DMS53 treated with DMSO at 0.1 percent for 48 hours (cell line): ENCODE results near the gene SPOCK1.

Source experiments
- DNase-seq: peaks from one replicate; lab custom pipeline; 2025; ENCODE audit not compliant: unreplicated experiment; lab: John Stamatoyannopoulos, UW

The SPOCK1 gene

DNA sequence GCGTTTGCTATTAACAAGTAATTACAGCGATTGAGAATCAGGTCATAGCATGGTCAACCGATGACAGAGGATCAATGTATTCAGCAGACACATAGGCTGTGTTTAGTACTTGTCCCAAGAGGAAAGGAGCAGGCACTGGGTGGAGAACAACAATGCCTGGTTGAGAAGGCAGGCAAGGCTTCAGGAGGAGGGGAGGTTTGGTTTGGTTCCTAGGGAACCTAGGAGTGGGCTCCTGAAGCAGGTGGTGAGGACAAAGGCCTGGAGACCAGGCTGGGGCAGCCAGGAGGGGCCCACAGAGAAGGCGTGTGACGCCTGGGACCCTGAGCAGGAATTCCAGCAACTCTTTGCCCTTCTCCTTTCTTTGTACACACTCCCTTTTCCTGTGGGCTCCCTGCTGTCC is 195.6 kb downstream of the SPOCK1 start:
- no peak for DNase-seq

DNA sequence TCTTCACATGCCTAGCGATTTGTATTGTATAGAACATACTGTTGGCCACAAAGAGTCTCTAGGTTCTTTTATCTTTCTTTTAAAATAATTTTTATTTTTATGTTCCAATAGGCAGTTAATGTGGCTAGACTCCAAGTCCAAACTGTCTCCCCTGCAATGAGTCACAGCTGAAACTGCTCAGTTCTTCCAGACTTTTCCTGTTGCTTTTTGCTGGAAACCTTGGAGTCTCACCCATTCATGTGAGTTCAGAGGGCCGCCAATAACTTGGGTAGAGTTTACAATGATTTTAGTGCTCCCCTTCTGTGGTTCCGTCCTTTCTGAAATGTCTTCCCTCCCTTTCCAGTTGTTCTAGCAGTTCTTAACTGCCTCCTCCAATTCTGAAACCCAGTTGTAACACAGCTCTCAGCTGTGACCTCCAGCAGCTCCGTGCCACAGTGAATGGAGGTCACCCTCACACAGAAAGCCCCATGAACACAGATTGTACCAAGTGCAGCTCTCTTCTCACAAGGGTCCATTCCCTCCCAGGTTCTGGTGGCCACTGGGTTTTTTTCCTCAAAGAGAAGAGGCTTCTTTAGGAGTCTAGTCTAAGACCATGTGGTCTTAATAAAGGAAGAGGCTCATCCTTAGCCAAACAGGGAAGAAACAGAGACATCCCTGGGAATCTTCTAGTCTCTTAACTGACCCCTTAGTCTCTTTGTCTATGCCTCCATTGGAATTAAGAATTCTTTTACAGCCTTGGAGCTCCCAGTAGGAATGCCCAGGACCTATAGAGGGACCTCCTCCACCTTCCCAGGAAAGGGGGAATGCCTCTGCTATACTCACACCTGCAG is 198.5 kb downstream of the SPOCK1 start:
- DNase-seq, result no peak

DNA sequence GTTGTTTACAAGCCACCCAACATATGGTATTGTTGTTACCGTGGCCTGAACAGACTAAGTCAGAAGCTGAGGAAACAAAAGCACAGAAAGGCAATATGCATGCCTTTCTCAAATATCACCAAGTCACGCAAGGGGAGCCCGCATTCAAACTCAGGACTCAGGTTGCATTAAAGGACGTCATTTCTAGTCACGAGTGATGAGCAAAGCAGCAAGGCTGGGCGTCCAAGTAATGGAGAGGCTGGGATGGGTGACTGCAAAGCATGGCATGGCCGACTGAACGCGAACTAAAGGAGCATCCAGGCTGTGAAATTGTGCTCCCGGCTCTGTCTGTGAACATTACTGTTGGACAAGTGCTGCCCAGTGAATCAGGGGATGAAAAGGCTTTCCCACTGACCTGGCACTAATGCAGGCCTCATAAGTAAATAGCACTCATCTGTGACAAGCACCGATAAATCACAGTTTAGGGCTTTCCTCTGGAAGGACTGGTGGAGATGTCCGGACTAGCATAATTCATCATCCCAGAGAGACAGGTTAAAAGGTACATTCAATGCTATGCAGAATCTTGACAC is 202.8 kb downstream of the SPOCK1 start:
- no peak for DNase-seq

DNA sequence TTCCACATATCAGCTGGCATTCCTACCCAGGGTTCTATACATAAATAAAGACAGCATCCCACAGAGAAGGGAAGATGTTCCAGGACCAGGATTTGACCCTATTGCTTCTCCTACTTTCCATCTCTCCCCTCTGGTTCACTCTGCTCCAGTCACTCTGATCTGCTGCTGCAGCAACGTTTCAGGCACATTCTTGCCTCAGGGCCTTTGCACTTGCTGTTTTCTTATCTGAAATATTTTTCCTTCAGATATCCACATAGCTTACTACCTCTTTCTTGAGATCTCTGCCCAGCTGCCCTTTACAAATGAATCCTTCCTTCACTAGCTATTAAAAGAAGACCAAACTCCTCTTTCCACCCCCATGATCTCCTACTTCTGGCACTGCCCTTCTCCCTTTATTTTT is 204.5 kb downstream of the SPOCK1 start:
- DNase-seq, result no peak

DNA sequence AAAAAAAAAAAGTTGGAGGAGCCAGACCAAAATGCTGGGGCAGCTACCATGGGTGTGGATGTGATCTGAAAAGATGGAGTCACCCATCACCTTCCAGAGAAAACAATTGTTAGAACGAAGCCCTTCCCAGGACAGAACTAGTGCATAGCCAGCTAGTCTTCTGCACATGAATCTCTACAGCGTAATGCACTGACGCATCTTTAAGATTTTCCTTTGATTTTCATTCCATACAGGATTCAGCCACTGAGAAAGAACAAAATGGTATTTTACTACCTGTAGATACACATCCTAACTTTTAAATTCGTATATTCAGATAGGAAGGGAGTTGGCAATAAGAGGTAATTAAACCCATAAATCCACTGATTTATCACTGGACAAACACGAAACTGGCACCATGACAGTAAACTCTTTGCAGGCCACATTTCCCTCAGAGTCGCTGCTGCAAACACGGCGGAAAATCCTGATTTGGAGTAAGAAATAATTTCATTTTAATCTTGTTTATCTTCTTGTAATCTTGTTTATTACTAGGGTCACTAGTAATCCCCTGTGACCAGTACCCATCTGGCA is 206.6 kb downstream of the SPOCK1 start:
- no peak for DNase-seq

DNA sequence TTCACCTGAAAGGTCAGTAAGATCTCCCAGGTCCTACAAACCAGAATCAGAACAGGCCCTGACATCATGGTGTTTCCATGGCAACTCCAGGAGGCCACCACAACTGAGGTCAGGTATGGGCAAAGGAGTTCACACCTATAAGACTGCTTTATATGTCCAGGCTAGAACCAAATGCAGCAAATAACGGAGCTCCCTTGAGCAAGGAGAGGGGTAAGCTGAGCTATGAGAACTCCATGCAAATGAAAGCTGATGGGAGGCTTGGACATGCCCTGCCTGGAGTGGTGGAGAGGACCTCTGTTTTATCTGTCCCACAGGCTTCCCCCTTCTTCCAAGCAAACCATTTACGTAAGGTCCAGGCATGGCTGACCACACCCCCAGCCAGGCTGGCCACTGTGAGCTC is 207.7 kb downstream of the SPOCK1 start:
- DNase-seq, result no peak

DNA sequence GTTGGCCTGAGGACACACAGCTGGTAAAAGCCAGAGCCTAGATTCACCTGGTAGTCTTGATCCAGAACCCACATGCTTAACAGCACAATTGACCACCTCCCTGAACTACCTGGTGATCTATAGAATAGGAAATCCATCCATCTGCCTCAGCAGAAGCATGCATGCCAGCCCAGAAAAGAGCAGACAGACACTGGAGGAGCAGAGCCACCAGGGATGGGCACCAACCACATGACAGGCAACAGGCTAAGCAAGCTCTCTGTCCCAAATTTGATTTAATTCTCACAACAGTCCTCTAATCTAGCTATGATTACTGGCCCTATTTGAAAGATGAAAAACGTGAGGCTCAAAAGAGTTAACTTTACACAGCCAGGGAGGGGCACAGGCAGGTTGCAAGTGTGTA is 208.1 kb downstream of the SPOCK1 start:
- no peak for DNase-seq

DNA sequence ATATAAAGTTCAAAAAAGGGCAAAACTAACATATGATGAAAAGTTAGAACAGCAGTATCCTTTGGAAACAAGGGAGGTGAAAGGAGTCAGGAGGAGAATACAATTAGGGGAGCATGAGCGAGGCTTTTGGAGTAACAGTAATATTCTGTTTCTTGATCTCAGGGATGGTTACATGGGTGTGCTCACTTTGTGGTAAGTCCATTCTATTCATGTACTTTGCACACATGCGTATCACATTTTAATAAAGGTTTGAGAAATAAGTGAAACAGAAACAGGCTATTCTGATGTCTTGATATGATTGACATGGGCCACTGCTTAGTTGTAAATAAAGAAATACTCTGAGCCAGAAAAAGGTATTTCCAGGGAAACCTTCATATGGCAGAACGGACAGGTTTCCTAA is 208.8 kb downstream of the SPOCK1 start:
- DNase-seq, result no peak

DNA sequence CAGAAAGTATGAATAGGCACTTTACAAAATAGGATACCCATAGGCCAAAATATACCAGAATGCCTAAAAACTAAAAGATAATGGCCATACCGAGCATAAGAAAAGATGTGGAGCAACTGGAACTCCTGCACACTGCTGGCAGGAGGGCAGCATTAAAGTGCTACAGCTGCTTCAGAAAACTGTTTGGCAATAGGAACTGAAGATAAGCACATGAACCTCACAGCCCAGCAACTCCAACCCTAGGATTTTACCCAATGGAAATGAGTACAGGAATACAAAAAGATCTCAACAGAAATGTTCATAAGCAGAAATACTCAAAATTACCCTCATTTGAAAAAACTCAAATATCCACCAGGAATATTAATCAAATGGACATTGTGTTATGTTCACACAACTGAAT is 209.3 kb downstream of the SPOCK1 start:
- DNase-seq, result no peak

DNA sequence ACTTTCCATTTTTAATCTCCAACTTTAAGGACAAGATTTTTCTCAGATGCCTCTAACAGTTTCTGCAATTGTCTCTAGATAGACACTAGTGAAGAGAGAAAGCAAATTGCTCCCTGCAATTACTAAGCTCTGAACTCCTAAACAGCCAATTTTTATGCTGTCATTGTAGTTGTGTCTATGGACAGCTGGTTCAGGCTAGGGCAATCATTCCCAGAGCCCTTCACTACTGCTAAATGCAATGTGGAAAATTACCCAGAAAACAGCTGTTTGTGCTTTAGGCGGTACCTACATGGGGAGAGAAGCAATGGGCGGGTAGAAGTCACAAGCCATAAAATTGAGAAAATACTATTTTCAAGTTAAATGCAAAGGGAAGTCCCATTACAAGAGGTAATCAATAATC is 211.6 kb downstream of the SPOCK1 start:
- DNase-seq, result no peak

DNA sequence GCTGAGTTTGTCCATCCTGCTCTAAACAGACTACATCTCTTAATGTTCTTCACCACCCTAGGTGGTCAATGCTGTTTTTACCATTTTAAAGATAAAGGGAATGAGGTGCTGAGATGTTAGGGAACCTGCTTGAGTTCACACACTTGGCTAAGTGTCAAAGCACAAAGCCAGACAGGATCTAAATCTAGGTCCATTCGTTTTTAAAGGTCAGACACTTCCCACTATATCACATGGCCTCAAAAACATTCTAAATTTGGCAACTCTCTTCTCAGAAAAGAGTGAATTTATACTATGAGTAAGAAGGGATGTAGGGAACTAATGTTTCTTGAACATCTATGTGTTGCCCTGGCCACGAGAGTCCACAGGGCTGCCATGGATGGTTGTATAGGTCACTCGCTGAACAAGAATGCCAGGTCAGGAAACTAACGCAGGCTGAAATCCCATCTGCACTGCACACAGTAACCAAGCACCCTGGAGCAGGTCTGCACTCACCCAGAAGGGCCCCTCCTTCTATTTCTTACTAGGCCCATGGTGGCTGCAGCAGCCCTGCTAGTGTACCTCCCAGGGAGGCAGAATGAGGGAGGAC is 213.0 kb downstream of the SPOCK1 start:
- no peak for DNase-seq

DNA sequence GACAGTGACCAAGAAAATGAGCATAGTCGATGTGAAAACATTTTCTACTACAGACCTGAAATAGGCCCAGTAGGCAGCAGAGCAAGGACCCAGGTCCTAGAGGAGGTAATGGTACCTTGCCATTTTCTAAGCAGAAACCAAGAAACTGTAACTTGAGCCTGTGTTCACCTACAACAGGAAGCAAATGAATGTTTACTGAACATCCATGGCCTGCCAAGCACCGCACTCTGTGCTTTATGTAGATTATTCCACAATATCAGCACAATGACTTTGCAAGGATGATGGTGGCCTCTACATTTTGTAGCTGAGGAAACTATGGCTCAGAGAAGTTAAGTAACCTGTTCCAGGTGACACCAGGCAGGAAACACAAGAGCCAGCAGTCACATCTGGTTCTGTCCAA is 215.3 kb downstream of the SPOCK1 start:
- no peak for DNase-seq

DNA sequence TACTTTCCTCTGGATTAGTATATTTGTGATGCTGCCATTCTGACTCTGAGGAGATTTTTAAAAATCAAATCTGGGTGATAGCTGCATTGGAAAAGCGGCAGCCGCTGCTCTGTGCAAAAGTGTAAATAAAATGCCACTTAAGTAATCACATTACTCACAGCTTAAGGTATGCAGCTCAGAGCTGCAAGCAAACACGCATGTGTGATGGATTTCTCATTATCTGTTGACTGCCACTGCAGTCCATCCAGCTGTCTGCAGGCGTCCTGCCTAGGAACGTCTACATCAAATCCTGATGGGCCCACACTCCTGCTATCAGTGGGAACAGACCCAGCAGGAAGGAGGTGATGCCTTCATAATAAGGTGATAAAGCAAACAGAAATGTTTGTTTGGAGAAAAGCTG is 216.9 kb downstream of the SPOCK1 start:
- DNase-seq, result peak; percentile 49

DNA sequence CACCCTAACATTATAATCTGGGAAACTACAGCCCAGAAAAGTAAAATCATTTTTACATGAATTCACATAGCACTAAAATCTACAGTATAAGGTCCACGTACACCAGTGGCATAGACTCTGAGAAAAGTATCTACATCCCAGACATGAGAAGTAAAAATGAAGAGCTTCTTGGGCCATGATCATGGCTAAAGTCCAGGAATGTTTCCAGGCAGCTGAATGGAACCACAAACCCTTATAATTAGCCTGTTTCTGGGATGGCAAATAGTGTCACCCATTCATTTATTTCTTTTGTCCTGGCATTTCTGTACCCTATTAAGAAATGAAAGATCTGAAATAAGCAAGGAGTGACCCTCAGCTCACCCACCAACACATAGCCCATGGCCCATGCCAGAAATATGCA is 217.9 kb downstream of the SPOCK1 start:
- no peak for DNase-seq

DNA sequence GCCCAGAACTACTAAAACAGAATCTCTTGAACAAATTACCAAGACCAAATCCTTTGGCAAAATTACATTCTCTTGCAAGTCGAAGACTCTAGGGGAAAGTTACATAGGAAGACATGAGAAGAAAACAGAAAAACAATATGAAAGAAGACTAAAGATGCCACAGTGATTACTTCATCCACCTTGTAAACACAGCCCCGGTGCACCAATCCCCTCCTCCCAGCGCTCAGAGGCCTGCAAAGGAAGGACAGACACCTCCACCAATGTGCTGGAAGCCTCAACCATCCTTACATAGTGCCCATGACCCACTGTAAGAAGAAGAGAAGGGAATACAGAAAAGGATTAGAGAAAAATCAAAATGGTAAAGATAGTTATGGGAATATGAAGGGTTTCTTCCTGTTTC is 218.5 kb downstream of the SPOCK1 start:
- DNase-seq, result no peak

DNA sequence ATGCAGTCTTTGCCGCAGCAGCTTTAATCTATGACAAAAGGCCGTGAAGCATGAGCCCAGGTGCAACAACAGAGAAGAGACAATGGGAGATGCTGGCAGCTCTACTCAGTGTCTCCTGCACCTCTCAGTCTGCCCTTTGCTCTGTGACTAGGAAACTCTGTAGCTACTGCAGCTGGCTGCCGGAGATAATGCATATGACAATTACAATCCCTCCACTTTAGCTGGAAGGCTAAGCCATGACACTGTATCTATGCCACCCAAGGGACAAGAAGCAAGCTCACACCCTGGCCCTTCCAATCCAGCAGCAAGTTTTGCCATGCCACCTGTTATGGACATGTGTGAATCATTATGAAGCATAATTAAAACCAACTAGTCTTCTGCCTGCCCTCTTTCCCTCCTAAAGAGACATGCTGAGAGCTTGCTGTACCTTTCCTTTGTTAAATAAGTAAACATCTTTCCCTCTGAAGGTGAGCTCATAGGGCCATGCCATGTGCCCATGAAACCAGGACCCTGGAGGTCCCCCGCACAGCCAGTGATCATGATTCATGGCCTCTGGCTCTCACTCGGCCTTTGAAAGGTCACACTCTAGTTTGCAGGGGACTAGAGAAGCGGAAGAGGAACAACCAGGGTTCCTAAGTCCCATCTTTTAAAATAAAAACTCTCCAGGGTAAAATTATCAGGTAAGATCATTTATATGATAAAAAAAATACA is 219.4 kb downstream of the SPOCK1 start:
- DNase-seq, result peak; percentile 19

DNA sequence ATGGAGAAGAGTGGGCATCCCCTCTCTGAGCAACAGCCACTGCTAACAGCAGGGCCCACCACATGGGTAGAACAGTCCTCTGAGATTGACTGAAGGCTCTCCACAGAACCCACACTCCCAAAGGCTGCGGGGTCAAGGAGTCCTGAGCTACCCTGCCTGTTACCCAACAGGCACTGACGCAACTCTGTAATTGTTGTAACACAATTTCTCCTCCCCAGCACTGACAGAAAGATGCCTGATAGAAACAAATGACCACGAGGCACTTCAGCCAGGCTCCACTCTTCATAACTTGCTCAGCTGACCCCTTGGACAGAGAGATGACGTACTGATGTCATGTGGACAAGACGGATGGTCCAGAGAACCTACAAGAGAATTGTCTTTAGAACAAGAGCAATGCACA is 220.7 kb downstream of the SPOCK1 start:
- DNase-seq, result no peak

DNA sequence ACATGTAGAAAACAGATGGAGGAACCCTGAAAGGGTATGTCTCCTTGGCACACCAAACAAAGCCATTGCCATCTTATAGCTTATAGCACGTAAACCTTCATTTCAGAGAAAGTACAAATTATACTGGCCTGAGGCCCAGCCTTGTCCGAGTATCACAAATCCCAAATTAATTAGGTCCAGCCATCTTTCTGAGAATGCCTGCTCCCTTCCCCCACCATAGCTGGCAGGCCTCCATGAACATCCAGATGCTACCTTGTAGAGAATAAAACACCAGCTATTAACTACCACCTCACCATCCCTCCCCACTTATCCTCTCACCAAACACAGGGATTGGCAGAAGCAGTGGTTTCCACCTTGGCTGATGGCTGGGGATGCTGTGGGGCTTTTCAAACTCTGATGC is 224.0 kb downstream of the SPOCK1 start:
- no peak for DNase-seq

DNA sequence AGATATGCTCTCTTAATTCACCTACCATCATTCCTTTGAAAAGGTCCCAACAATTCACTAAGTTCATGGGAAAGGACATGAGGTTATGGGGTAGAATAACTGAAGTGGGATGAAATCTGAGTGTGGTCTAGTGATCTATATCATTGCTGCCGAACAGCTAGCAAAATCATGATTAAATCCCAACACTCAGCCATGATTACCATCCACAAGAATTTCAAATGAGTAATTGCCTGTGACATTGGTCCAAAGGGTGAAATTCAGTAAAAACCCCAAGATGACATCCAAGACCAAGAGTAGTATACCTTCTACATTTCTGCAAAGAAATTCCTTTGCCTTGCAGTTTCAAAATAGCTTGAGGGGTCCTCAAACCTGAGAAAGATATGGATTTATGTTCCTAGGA is 225.6 kb downstream of the SPOCK1 start:
- no peak for DNase-seq

DNA sequence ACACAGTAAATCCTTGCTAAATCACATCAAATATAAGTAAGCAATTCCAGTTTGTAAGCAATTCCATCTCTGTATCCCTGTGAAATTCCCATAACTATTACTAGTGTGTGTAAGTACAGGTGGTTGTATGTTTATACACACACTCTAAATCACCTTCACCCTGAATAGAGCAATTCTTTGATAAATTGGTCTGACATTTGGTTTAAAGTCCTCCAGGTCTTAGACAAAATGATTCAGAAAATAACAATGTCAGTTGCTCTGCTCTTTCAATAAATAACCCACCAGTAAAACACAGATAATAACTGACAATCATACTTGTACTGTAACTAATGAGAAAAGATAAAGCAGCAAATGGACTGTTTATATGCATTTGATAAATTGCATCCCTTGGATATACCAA is 226.3 kb downstream of the SPOCK1 start:
- no peak for DNase-seq

DNA sequence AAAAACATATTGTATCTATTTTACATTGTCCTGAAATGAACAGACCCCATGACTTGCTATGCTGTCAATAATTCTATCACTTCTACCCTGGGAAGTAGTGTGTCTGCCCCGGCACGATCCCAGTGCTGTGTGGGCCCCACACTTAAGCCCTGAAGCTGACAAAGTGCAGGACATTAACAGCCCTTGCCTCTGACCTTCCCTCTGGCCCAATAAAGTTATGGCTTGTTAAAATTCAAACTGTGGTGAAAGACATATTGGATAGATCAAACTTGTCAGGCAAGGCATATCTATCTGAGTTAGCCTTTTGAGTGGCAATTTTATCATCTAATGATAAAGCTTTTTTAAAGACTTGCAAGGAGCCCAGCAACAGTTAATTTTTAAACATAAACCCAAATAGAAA is 229.2 kb downstream of the SPOCK1 start:
- DNase-seq, result no peak

DNA sequence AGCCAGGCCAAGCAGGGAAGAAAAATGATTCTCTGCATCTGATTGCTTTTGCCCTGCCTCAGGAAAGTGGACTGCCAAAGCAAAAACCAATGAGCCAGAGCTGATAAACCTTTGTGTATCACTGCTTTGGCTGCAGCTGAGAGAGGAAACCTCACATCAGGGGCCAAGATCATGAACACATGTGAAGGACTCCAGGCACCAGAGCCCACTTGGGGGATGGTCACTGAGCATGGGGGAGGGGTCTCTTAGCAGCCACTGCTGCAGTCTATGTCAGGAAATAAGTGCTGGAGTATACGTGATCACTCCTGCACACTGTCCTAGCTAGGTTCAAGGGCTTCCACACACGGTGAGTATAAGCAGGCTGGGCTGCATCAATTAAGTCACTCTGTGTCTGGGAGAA is 229.9 kb downstream of the SPOCK1 start:
- DNase-seq, result no peak
